Subcutaneous adipose tissue (tissue), 4 donors: ENCODE results near the gene OR1L6. TPM values are rescaled to one million over a fixed set of nuclear protein-coding genes. Genes with fewer than 3 reads are reported as not detected.

Experiments
- CTCF ChIP-seq: fragments of 450-650 bp; IDR thresholded peaks from one replicate; pipeline ENCODE4 v1.5.1; 2016; ENCODE audit warnings: low read depth, mild to moderate bottlenecking, control low read depth, antibody characterized with exemption, moderate library complexity
- total RNA-seq, 4 donors: library from RNA; depleted of rRNA; stranded (reverse); fragments of >200 nt; gene quantifications; one replicate each; pipeline ENCODE4 v1.1.0, GENCODE V29; 2016

Gene OR1L6
- total RNA-seq = not detected

- no peak for TF ChIP-seq CTCF
These were observed at the start of gene OR1L6 for GRCh38 chr9:122742003-122742402. Gene OR1L6 (plus strand): TSS chr9:122742303. CDS start chr9:122749848, 7,545 bp downstream.

GRCh38 chr9:122695696-122696095 lies 46.4 kb upstream of the OR1L6 start:
- no peak for TF ChIP-seq CTCF

- no peak for TF ChIP-seq CTCF
These were observed 24.1 kb upstream of the OR1L6 start for GRCh38 chr9:122718038-122718437.

GRCh38 chr9:122719218-122719617 lies 22.9 kb upstream of the OR1L6 start:
- TF ChIP-seq CTCF = no peak

- no peak for TF ChIP-seq CTCF
These were observed 18.4 kb upstream of the OR1L6 start, which contains the start of gene OR1L4 for GRCh38 chr9:122723690-122724089. Gene OR1L4 (plus strand): TSS chr9:122723990. CDS start chr9:122723990, 0 bp downstream.

GRCh38 chr9:122754825-122755224 lies 12.7 kb downstream of the OR1L6 start:
- no peak for TF ChIP-seq CTCF

GRCh38 chr9:122767817-122768216 lies 25.7 kb downstream of the OR1L6 start:
- TF ChIP-seq CTCF = no peak
